ENCODE data around the gene TSEN2. TPM values are rescaled to one million over a fixed set of nuclear protein-coding genes. Genes with fewer than 3 reads are reported as not detected.

TSEN2 gene
- total and polyA plus RNA-seq, 9 donors = 13.2 to 27.4 (median 23.2) TPM

DNA sequence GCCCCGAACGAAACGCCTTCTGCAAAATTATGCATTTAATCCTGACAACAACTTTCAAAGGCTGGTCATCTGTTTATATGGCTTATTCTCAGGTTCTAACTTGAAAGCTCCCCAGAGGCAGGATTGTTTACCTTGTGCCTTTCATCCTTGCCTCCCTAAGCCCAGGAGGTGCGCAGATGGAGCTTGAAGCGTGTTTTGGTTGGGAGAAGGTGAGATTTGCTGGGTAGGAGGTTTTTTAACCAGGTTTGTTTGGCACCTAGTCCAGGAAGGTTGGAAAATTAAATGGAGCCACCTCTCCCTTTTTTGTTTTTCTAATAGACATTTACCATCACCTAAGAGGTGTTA lies 675 bp downstream of the TSEN2 start:
- TF ChIP-seq, protein P1, sequence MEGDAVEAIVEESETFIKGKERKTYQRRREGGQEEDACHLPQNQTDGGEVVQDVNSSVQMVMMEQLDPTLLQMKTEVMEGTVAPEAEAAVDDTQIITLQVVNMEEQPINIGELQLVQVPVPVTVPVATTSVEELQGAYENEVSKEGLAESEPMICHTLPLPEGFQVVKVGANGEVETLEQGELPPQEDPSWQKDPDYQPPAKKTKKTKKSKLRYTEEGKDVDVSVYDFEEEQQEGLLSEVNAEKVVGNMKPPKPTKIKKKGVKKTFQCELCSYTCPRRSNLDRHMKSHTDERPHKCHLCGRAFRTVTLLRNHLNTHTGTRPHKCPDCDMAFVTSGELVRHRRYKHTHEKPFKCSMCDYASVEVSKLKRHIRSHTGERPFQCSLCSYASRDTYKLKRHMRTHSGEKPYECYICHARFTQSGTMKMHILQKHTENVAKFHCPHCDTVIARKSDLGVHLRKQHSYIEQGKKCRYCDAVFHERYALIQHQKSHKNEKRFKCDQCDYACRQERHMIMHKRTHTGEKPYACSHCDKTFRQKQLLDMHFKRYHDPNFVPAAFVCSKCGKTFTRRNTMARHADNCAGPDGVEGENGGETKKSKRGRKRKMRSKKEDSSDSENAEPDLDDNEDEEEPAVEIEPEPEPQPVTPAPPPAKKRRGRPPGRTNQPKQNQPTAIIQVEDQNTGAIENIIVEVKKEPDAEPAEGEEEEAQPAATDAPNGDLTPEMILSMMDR (IDR thresholded peaks at IDR 0.05) = no peak
- Histone ChIP-seq H3K4me1 (ENCODE audit: insufficient read depth) (peaks cover 10% of the 10 kb centered on the region), H3K27ac (peak overlapping the region in 1 of 2 donors; percentile 64), H3K9me3 (no peaks in the 10 kb centered on the region), H3K36me3 (no peaks in the 10 kb centered on the region), H3K27me3 (no peaks in the 10 kb centered on the region), H3K4me3 (peak overlapping the region; percentile 74)
- WGBS, 3 donors = 0 to 2% (median 1%) methylated on average over 5 of the region's 5 CpGs
- intact Hi-C loops (cut with DNase I) = loop anchor here in 2 of 4 donors (5.0 kb wide), 2 partner anchors 237 to 348 kb away; no protein-coding TSS in a partner anchor
- no peak for DNase-seq

DNA sequence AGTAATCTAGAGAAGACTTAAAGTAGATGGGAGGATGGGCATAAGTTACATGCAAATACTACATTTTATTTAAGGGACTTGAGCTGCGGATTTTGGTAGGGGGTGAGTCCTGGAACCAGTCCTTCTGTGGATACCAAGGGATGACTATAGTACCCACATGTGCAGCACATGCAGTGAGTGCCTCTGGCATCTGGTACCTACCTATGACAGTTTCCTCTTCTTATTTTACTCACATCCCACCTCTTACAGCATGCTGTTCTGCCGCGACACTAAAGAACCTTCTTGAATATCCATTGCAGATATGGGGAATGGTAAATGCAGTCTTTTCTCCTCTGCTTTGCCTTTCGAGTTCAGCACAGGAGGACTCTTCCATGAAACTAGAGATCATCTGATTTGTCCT lies 1.7 kb downstream of the TSEN2 start:
- peaks cover 8% of the 10 kb centered on the region for H3K4me1 ChIP-seq (ENCODE audit: insufficient read depth)
- TF ChIP-seq POLR2A (IDR thresholded peaks at IDR 0.05) (no peak), EP300 (IDR thresholded peaks at IDR 0.05) (no peak)
- TF ChIP-seq, protein P1 (IDR thresholded peaks at IDR 0.05) = no peak
- no peaks in the 10 kb centered on the region for H3K27me3 ChIP-seq
- H3K9me3 ChIP-seq = no peaks in the 10 kb centered on the region
- H3K4me3 ChIP-seq = no peak overlapping the region
- intact Hi-C loops (cut with DNase I) = no loop called here
- DNase-seq = no peak
- no peak overlapping the region for H3K27ac ChIP-seq
- 88 to 89% (median 88%) methylated on average over 4 of the region's 4 CpGs for WGBS, 3 donors
- no peaks in the 10 kb centered on the region for H3K36me3 ChIP-seq

DNA sequence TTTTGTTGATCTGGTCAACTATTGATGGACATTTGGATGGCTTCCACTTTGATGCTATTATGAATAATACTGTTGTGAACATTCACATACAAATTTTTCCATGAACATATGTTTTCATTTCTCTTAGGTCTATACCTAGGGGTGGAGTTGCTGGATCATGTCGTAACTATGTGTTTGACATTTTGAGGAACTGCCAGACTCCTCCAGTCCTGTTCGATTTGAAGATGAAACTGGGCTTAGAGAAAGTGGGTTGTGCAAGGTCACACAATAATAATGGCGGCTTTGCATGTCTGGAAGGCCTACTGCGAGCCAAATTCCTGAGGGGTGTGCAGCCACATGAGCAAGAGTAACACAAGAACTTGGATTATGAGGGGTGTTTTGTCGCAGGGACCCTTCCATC lies 2.6 kb downstream of the TSEN2 start:
- WGBS, 3 donors = 84 to 85% (median 85%) methylated on average over 5 of the region's 5 CpGs
- H3K4me3 ChIP-seq = no peak overlapping the region
- no peaks in the 10 kb centered on the region for H3K9me3 ChIP-seq
- intact Hi-C loops (cut with DNase I) = no loop called here
- no peaks in the 10 kb centered on the region for H3K27me3 ChIP-seq
- H3K27ac ChIP-seq = no peak overlapping the region
- no peaks in the 10 kb centered on the region for H3K36me3 ChIP-seq
- no peak for DNase-seq
- peaks cover 8% of the 10 kb centered on the region for H3K4me1 ChIP-seq (ENCODE audit: insufficient read depth)
- TF ChIP-seq, protein P1 (IDR thresholded peaks at IDR 0.05) = no peak
- TF ChIP-seq POLR2A (IDR thresholded peaks at IDR 0.05) = no peak
- no peak for TF ChIP-seq EP300 (IDR thresholded peaks at IDR 0.05)

DNA sequence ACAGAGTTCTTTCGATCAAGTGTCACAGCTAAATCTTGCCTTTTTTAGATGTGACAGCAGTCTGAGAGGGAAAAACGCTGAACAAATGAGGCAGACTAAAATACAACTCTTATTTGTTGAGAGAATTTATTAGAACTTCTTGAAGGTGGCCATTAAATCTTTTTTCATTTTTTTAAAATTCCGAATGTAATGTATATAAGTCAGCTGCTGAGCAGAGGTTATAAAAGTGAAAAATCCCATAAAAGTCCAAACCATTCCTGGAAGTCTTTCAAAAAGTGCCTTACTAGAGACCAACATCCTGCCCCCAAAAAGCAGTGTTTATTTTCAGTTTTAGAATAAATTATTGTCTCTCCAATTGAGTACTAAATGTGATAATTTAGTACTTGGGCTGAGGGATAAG lies 3.1 kb downstream of the TSEN2 start:
- 93 to 94% (median 93%) methylated on average over 3 of the region's 3 CpGs for WGBS, 3 donors
- Histone ChIP-seq H3K36me3 (no peaks in the 10 kb centered on the region), H3K4me1 (ENCODE audit: insufficient read depth) (peaks cover 8% of the 10 kb centered on the region), H3K27me3 (no peaks in the 10 kb centered on the region), H3K27ac (no peak overlapping the region), H3K4me3 (no peak overlapping the region), H3K9me3 (no peaks in the 10 kb centered on the region)
- DNase-seq = no peak
- intact Hi-C loops (cut with DNase I) = no loop called here
- TF ChIP-seq POLR2A (IDR thresholded peaks at IDR 0.05) (no peak), EP300 (IDR thresholded peaks at IDR 0.05) (no peak)
- TF ChIP-seq, protein P1 (IDR thresholded peaks at IDR 0.05) = no peak

DNA sequence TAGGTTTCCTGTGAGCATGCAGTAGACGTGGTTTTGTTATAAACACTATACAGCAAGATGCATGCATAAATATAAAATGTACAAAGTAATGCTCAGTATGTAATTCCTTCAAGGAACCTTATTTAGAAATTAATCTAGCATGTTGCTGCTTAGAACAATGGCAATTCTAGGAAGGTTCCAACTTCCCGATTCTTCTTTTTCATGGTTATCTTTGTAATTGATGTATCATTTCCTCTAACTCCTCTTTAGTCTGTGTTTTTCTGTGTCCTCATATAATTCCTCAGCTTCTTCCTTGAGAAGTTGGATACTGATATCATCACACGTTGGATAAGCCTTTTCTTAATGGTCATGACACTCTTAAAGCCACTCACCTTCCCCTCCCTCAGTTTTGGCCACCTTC lies 3.5 kb downstream of the TSEN2 start:
- H3K27me3 ChIP-seq = no peaks in the 10 kb centered on the region
- no peaks in the 10 kb centered on the region for H3K36me3 ChIP-seq
- DNase-seq = no peak
- no peak overlapping the region for H3K27ac ChIP-seq
- intact Hi-C loops (cut with DNase I) = no loop called here
- no peaks in the 10 kb centered on the region for H3K9me3 ChIP-seq
- H3K4me1 ChIP-seq (ENCODE audit: insufficient read depth) = peaks cover 8% of the 10 kb centered on the region
- no peak overlapping the region for H3K4me3 ChIP-seq
- TF ChIP-seq POLR2A (IDR thresholded peaks at IDR 0.05) = no peak
- TF ChIP-seq, protein P1 (IDR thresholded peaks at IDR 0.05) = no peak
- TF ChIP-seq EP300 (IDR thresholded peaks at IDR 0.05) = no peak
- WGBS, 3 donors = 78 to 83% (median 83%) methylated on average over 3 of the region's 3 CpGs
